ENCODE results near the gene CBX1. TPM values are rescaled to one million over a fixed set of nuclear protein-coding genes. Genes with fewer than 3 reads are reported as not detected.

The CBX1 gene
- total and polyA plus RNA-seq, 2 experiments from 2014 or later: 127 to 223 TPM

DNA sequence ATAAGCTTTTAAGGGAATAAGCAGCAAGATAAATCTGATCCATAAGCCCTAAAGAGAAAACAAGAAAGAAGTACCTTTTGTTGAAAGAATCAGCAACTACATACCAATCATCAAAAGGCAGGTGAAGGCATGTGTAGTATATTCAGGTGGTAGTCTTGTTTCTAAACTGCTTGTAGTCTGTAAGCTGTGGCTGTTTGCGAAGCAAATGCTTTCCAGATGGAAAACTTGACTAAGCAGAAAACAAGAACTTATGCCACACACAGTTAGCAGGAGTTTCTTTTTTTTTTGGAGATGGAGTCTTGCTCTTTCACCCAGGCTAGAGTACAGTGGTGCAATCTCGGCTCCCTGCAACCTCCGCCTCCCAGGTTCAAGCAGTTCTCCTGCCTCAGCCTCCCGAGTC is 5.7 kb downstream of the CBX1 start:
- H2AFZ ChIP-seq: no peak overlapping the region
- Mint-ChIP-seq H3K4me1 (peaks cover 3% of the 10 kb centered on the region), H3K9me3 (no peaks in the 10 kb centered on the region), H3K27ac (no peak overlapping the region), H3K4me3 (no peak overlapping the region), H3K36me3 (ENCODE audit: low read depth) (peaks cover 18% of the 10 kb centered on the region), H3K27me3 (ENCODE audit: insufficient read depth, low read depth, poor library complexity) (peaks cover 4% of the 10 kb centered on the region)
- no peak for TF ChIP-seq STAT1 (IDR thresholded peaks at IDR 0.05; ENCODE audit: unreplicated experiment)
- no peak for TF ChIP-seq JUNB (IDR thresholded peaks at IDR 0.05; ENCODE audit: unreplicated experiment)
- TF ChIP-seq POLR2AphosphoS5 (IDR thresholded peaks at IDR 0.05; ENCODE audit: low read depth): no peak
- no peak for TF ChIP-seq ETS1 (IDR thresholded peaks at IDR 0.05)
- TF ChIP-seq, protein P1, sequence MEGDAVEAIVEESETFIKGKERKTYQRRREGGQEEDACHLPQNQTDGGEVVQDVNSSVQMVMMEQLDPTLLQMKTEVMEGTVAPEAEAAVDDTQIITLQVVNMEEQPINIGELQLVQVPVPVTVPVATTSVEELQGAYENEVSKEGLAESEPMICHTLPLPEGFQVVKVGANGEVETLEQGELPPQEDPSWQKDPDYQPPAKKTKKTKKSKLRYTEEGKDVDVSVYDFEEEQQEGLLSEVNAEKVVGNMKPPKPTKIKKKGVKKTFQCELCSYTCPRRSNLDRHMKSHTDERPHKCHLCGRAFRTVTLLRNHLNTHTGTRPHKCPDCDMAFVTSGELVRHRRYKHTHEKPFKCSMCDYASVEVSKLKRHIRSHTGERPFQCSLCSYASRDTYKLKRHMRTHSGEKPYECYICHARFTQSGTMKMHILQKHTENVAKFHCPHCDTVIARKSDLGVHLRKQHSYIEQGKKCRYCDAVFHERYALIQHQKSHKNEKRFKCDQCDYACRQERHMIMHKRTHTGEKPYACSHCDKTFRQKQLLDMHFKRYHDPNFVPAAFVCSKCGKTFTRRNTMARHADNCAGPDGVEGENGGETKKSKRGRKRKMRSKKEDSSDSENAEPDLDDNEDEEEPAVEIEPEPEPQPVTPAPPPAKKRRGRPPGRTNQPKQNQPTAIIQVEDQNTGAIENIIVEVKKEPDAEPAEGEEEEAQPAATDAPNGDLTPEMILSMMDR (conservative IDR thresholded peaks at IDR 0.05; ENCODE audit: low read depth in 2 of 2): no peak
- TF ChIP-seq, protein P2, sequence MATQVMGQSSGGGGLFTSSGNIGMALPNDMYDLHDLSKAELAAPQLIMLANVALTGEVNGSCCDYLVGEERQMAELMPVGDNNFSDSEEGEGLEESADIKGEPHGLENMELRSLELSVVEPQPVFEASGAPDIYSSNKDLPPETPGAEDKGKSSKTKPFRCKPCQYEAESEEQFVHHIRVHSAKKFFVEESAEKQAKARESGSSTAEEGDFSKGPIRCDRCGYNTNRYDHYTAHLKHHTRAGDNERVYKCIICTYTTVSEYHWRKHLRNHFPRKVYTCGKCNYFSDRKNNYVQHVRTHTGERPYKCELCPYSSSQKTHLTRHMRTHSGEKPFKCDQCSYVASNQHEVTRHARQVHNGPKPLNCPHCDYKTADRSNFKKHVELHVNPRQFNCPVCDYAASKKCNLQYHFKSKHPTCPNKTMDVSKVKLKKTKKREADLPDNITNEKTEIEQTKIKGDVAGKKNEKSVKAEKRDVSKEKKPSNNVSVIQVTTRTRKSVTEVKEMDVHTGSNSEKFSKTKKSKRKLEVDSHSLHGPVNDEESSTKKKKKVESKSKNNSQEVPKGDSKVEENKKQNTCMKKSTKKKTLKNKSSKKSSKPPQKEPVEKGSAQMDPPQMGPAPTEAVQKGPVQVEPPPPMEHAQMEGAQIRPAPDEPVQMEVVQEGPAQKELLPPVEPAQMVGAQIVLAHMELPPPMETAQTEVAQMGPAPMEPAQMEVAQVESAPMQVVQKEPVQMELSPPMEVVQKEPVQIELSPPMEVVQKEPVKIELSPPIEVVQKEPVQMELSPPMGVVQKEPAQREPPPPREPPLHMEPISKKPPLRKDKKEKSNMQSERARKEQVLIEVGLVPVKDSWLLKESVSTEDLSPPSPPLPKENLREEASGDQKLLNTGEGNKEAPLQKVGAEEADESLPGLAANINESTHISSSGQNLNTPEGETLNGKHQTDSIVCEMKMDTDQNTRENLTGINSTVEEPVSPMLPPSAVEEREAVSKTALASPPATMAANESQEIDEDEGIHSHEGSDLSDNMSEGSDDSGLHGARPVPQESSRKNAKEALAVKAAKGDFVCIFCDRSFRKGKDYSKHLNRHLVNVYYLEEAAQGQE (IDR thresholded peaks at IDR 0.05; ENCODE audit: unreplicated experiment): no peak
- no peak for TF ChIP-seq ZNF114 (CRISPR knock-in tag; IDR thresholded peaks at IDR 0.05)
- TF ChIP-seq NANOG (IDR thresholded peaks at IDR 0.05; ENCODE audit: borderline replicate concordance): no peak
- TF ChIP-seq, protein P3, sequence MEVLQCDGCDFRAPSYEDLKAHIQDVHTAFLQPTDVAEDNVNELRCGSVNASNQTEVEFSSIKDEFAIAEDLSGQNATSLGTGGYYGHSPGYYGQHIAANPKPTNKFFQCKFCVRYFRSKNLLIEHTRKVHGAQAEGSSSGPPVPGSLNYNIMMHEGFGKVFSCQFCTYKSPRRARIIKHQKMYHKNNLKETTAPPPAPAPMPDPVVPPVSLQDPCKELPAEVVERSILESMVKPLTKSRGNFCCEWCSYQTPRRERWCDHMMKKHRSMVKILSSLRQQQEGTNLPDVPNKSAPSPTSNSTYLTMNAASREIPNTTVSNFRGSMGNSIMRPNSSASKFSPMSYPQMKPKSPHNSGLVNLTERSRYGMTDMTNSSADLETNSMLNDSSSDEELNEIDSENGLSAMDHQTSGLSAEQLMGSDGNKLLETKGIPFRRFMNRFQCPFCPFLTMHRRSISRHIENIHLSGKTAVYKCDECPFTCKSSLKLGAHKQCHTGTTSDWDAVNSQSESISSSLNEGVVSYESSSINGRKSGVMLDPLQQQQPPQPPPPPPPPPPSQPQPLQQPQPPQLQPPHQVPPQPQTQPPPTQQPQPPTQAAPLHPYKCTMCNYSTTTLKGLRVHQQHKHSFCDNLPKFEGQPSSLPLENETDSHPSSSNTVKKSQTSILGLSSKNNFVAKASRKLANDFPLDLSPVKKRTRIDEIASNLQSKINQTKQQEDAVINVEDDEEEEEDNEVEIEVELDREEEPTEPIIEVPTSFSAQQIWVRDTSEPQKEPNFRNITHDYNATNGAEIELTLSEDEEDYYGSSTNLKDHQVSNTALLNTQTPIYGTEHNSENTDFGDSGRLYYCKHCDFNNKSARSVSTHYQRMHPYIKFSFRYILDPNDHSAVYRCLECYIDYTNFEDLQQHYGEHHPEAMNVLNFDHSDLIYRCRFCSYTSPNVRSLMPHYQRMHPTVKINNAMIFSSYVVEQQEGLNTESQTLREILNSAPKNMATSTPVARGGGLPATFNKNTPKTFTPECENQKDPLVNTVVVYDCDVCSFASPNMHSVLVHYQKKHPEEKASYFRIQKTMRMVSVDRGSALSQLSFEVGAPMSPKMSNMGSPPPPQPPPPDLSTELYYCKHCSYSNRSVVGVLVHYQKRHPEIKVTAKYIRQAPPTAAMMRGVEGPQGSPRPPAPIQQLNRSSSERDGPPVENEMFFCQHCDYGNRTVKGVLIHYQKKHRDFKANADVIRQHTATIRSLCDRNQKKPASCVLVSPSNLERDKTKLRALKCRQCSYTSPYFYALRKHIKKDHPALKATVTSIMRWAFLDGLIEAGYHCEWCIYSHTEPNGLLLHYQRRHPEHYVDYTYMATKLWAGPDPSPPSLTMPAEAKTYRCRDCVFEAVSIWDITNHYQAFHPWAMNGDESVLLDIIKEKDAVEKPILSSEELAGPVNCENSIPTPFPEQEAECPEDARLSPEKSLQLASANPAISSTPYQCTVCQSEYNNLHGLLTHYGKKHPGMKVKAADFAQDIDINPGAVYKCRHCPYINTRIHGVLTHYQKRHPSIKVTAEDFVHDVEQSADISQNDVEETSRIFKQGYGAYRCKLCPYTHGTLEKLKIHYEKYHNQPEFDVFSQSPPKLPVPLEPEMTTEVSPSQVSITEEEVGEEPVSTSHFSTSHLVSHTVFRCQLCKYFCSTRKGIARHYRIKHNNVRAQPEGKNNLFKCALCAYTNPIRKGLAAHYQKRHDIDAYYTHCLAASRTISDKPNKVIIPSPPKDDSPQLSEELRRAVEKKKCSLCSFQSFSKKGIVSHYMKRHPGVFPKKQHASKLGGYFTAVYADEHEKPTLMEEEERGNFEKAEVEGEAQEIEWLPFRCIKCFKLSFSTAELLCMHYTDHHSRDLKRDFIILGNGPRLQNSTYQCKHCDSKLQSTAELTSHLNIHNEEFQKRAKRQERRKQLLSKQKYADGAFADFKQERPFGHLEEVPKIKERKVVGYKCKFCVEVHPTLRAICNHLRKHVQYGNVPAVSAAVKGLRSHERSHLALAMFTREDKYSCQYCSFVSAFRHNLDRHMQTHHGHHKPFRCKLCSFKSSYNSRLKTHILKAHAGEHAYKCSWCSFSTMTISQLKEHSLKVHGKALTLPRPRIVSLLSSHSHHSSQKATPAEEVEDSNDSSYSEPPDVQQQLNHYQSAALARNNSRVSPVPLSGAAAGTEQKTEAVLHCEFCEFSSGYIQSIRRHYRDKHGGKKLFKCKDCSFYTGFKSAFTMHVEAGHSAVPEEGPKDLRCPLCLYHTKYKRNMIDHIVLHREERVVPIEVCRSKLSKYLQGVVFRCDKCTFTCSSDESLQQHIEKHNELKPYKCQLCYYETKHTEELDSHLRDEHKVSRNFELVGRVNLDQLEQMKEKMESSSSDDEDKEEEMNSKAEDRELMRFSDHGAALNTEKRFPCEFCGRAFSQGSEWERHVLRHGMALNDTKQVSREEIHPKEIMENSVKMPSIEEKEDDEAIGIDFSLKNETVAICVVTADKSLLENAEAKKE (CRISPR knock-in tag; IDR thresholded peaks at IDR 0.05): no peak
- TF ChIP-seq EZH2 (IDR thresholded peaks at IDR 0.05; ENCODE audit: low read depth, unreplicated experiment): no peak
- no peak for TF ChIP-seq CREB1 (CRISPR knock-in tag; IDR thresholded peaks at IDR 0.05; ENCODE audit: low read depth)
- TF ChIP-seq ZNF331 (CRISPR knock-in tag; IDR thresholded peaks at IDR 0.05; ENCODE audit: low read depth): no peak
- TF ChIP-seq EZH2phosphoT487 (IDR thresholded peaks at IDR 0.05; ENCODE audit: unreplicated experiment): no peak
- no peaks in the 10 kb centered on the region for H3K27me3 ChIP-seq (ENCODE audit: insufficient read depth)
- H3K79me2 ChIP-seq (replicated peaks; ENCODE audit: insufficient read depth): peaks cover 99% of the 10 kb centered on the region
- H3K27ac ChIP-seq (ENCODE audit: low read depth): 0 out of 2 replicates have a peak overlapping the region, but pooled peaks have one; percentile 50
- no peaks in the 10 kb centered on the region; the same call in 1 of the 2 replicates for H3K36me3 ChIP-seq (ENCODE audit: insufficient read depth)
- H3K4me1 ChIP-seq (ENCODE audit: insufficient read depth): peaks cover 7% of the 10 kb centered on the region; the same call in 1 of the 2 replicates
- H3K9me2 ChIP-seq (ENCODE audit: insufficient read depth): no peaks in the 10 kb centered on the region
- ATAC-seq: no peak
- H3F3A ChIP-seq (replicated peaks; ENCODE audit: low read depth): peaks cover 6% of the 10 kb centered on the region; the same call in 1 of the 2 replicates
- H4K20me1 ChIP-seq (replicated peaks; ENCODE audit: insufficient read depth): peaks cover 56% of the 10 kb centered on the region
- no peak overlapping the region for H3K4me2 ChIP-seq
- no peak overlapping the region for H3K4me3 ChIP-seq
- DNase-seq (ENCODE audit: low spot score): no peak

All from GM23338 (cell line).